ENCODE data around the gene ARMH2.

Gene ARMH2

DNA sequence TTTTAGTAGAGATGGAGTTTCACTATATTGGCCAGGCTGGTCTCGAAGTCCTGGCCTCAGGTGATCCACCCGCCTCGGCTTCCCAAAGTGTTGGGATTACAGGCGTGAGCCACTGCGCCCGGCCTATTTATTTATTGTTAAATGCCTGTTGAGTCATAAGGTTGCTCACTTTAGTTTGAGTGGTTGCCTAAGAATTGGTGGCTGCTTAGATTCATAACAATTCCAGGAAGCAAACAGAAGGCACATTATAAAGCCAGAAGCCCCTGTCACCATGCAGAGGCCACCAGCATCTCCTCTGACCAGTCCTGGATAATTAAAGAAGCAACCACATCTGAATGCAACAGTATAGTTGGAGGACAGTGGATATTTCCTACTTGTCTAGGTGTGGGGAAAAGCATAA is 24.0 kb upstream of the ARMH2 start:
- Histone ChIP-seq H3K4me1 (ENCODE audit: control insufficient read depth, insufficient read depth, low read length, poor library complexity, severe bottlenecking) (no peaks in the 10 kb centered on the region), H3K27ac (ENCODE audit: insufficient read depth, low read length, poor library complexity, severe bottlenecking) (peak overlapping the region; percentile 7), H3K27me3 (replicated peaks; ENCODE audit: control insufficient read depth, insufficient read depth, low read length, poor library complexity, severe bottlenecking) (no peaks in the 10 kb centered on the region), H3K36me3 (ENCODE audit: control insufficient read depth, insufficient read depth, low read length) (peaks cover 88% of the 10 kb centered on the region), H3K4me3 (ENCODE audit: insufficient read depth, low read depth, low read length, poor library complexity, severe bottlenecking) (no peak overlapping the region), H3K9me3 (ENCODE audit: control insufficient read depth, low read length) (no peaks in the 10 kb centered on the region)
- no peak for DNase-seq

DNA sequence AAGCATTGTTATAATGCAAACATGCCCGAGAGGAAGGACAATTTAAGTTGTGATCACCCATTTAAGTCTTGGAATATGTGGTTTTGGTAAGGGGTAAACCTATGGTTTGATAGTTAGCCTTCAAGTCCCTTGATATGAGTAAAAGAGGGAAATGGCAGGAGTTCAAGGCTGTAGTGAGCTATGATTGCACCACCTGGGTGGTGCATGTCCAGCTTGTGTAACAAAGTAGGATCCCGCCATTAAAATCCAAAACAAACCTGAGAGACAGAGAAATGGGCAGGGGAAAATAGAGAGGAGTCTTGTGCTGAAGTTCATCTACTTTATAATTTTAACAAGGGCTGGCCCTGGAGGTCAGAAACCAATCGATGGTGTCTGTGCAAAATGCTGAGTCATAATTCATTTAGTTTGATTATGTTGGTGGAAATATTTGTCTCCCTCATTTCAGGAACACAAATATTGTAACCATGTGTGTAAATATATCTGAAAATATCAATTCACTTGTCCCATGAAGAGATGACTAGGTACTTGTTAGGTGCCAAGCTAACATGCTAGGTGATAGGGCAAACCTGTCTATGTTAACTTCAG is 23.2 kb upstream of the ARMH2 start:
- Histone ChIP-seq H3K4me3 (ENCODE audit: insufficient read depth, low read depth, low read length, poor library complexity, severe bottlenecking) (no peak overlapping the region), H3K36me3 (ENCODE audit: control insufficient read depth, insufficient read depth, low read length) (peaks cover 83% of the 10 kb centered on the region), H3K27ac (ENCODE audit: insufficient read depth, low read length, poor library complexity, severe bottlenecking) (no peak overlapping the region), H3K9me3 (ENCODE audit: control insufficient read depth, low read length) (no peaks in the 10 kb centered on the region), H3K4me1 (ENCODE audit: control insufficient read depth, insufficient read depth, low read length, poor library complexity, severe bottlenecking) (no peaks in the 10 kb centered on the region), H3K27me3 (replicated peaks; ENCODE audit: control insufficient read depth, insufficient read depth, low read length, poor library complexity, severe bottlenecking) (no peaks in the 10 kb centered on the region)
- no peak for DNase-seq

DNA sequence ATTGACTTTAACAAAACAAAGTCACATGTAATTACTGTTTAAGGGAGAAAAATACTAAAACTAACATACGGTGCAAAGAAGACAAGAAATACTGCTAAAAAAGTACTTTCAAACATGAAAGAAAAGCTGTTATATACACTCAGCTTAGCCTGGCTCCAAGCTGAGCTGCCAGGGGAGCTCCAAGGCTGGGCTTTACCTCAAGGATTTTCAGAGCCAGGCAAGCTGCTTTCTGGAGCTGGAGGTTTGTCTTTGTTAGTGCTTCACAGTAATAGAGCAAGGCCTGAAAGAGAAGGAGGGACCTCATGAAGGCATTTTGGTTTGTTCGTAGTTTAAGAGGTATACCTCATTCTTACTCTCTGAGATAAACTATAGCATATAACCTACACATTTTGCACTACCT is 19.6 kb upstream of the ARMH2 start:
- H3K4me3 ChIP-seq (ENCODE audit: insufficient read depth, low read depth, low read length, poor library complexity, severe bottlenecking): no peak overlapping the region
- DNase-seq: no peak
- H3K27ac ChIP-seq (ENCODE audit: insufficient read depth, low read length, poor library complexity, severe bottlenecking): no peak overlapping the region
- no peaks in the 10 kb centered on the region for H3K4me1 ChIP-seq (ENCODE audit: control insufficient read depth, insufficient read depth, low read length, poor library complexity, severe bottlenecking)
- peaks cover 50% of the 10 kb centered on the region for H3K36me3 ChIP-seq (ENCODE audit: control insufficient read depth, insufficient read depth, low read length)
- no peaks in the 10 kb centered on the region for H3K27me3 ChIP-seq (replicated peaks; ENCODE audit: control insufficient read depth, insufficient read depth, low read length, poor library complexity, severe bottlenecking)
- no peaks in the 10 kb centered on the region for H3K9me3 ChIP-seq (ENCODE audit: control insufficient read depth, low read length)

- Histone ChIP-seq H3K36me3 (ENCODE audit: control insufficient read depth, insufficient read depth, low read length) (peaks cover 61% of the 10 kb centered on the region), H3K4me1 (ENCODE audit: control insufficient read depth, insufficient read depth, low read length, poor library complexity, severe bottlenecking) (no peaks in the 10 kb centered on the region), H3K27ac (ENCODE audit: insufficient read depth, low read length, poor library complexity, severe bottlenecking) (no peak overlapping the region)
Observed at GRCh38 chr6:24809728-24810127, 11.0 kb upstream of the ARMH2 start.

GRCh38 chr6:24807584-24807983 is 8.9 kb upstream of the ARMH2 start:
- Histone ChIP-seq H3K9me3 (ENCODE audit: control insufficient read depth, low read length) (no peaks in the 10 kb centered on the region), H3K36me3 (ENCODE audit: control insufficient read depth, insufficient read depth, low read length) (peaks cover 68% of the 10 kb centered on the region), H3K4me1 (ENCODE audit: control insufficient read depth, insufficient read depth, low read length, poor library complexity, severe bottlenecking) (no peaks in the 10 kb centered on the region), H3K27me3 (replicated peaks; ENCODE audit: control insufficient read depth, insufficient read depth, low read length, poor library complexity, severe bottlenecking) (no peaks in the 10 kb centered on the region), H3K4me3 (ENCODE audit: insufficient read depth, low read depth, low read length, poor library complexity, severe bottlenecking) (no peak overlapping the region), H3K27ac (ENCODE audit: insufficient read depth, low read length, poor library complexity, severe bottlenecking) (no peak overlapping the region)
- no peak for DNase-seq

More at GRCh38 chr6:24809728-24810127, 11.0 kb upstream of the ARMH2 start:
- Histone ChIP-seq H3K4me3 (ENCODE audit: insufficient read depth, low read depth, low read length, poor library complexity, severe bottlenecking) (no peak overlapping the region), H3K27me3 (replicated peaks; ENCODE audit: control insufficient read depth, insufficient read depth, low read length, poor library complexity, severe bottlenecking) (no peaks in the 10 kb centered on the region), H3K9me3 (ENCODE audit: control insufficient read depth, low read length) (no peaks in the 10 kb centered on the region)
- no peak for DNase-seq

DNA sequence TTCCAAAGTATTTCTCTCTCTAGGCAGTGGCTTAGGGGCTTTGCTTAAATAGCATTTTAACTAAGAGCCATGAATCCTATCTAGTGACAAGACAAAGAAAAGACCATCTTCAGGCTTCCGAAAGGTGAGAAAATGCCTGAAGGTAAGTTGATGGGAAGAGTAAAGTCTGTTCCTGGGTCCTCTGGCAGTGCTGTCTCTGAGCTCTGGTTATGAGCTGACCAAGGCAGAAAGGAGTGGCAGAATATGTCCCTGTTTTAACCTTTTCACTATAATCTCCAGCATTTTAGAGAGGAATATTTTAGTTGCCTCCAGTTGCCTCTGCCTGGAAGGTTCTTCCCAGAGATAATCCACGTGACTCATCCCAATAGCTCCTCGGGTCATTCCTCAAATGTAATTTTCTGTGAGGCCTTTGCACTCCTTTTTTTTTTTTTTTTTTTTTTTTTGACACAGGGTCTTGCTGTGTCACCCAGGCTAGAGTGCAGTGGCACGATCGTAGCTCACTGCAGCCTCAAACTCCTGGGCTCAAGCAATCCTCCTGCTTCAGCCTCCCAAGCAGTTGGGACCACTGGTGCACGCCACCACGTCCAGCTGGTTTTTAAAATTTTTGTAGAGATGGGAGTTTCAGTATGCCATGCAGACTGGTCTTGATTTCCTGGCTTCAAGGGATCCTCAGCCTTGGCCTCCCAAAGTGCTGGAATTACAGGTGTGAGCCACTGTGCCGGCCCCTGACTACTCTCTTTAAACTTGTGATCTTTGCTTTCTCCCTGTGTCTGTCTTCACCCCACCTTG is 3.7 kb upstream of the ARMH2 start:
- no peak overlapping the region for H3K4me3 ChIP-seq (ENCODE audit: insufficient read depth, low read depth, low read length, poor library complexity, severe bottlenecking)
- H3K4me1 ChIP-seq (ENCODE audit: control insufficient read depth, insufficient read depth, low read length, poor library complexity, severe bottlenecking): no peaks in the 10 kb centered on the region
- no peaks in the 10 kb centered on the region for H3K27me3 ChIP-seq (replicated peaks; ENCODE audit: control insufficient read depth, insufficient read depth, low read length, poor library complexity, severe bottlenecking)
- no peak overlapping the region for H3K27ac ChIP-seq (ENCODE audit: insufficient read depth, low read length, poor library complexity, severe bottlenecking)
- no peaks in the 10 kb centered on the region for H3K9me3 ChIP-seq (ENCODE audit: control insufficient read depth, low read length)
- H3K36me3 ChIP-seq (ENCODE audit: control insufficient read depth, insufficient read depth, low read length): peaks cover 41% of the 10 kb centered on the region
- no peak for DNase-seq

GRCh38 chr6:24799541-24799915 is 811 bp upstream of the ARMH2 start:
- no peaks in the 10 kb centered on the region for H3K4me1 ChIP-seq (ENCODE audit: control insufficient read depth, insufficient read depth, low read length, poor library complexity, severe bottlenecking)
- no peaks in the 10 kb centered on the region for H3K9me3 ChIP-seq (ENCODE audit: control insufficient read depth, low read length)
- no peak overlapping the region for H3K27ac ChIP-seq (ENCODE audit: insufficient read depth, low read length, poor library complexity, severe bottlenecking)
- DNase-seq: no peak
- no peaks in the 10 kb centered on the region for H3K27me3 ChIP-seq (replicated peaks; ENCODE audit: control insufficient read depth, insufficient read depth, low read length, poor library complexity, severe bottlenecking)
- H3K4me3 ChIP-seq (ENCODE audit: insufficient read depth, low read depth, low read length, poor library complexity, severe bottlenecking): no peak overlapping the region
- peaks cover 12% of the 10 kb centered on the region for H3K36me3 ChIP-seq (ENCODE audit: control insufficient read depth, insufficient read depth, low read length)

DNA sequence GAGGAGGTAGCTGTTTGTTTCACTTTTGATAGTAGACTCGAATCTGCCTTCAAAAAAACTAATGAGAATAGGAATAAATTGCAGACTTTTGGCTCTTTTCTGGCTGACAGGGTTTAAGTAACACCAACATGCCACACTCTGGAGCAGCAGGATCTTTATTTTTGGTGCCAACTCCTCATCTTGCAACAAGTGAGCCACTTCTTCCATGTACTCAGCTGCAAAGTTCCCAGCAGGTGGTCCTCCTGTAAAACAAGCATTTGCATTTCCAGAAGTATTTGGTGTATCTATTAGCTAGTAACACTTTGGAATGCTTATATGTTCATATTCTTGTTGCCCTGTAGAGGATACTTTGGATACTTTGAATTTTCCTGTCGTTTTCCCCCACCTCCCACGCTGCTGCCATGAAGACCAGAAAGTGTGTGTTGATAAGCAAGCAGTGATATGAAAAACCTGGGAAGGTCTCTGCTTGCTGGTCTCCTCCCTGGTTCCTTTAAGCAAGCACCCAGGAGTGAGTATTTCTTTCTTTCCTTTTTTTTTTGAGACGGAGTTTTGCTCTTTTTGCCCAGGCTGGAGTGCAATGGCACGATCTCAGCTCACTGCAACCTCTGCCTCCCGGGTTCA is 1.0 kb downstream of the ARMH2 start:
- Histone ChIP-seq H3K27ac (ENCODE audit: insufficient read depth, low read length, poor library complexity, severe bottlenecking) (no peak overlapping the region), H3K27me3 (replicated peaks; ENCODE audit: control insufficient read depth, insufficient read depth, low read length, poor library complexity, severe bottlenecking) (no peaks in the 10 kb centered on the region), H3K4me1 (ENCODE audit: control insufficient read depth, insufficient read depth, low read length, poor library complexity, severe bottlenecking) (no peaks in the 10 kb centered on the region), H3K9me3 (ENCODE audit: control insufficient read depth, low read length) (no peaks in the 10 kb centered on the region), H3K36me3 (ENCODE audit: control insufficient read depth, insufficient read depth, low read length) (peaks cover 6% of the 10 kb centered on the region), H3K4me3 (ENCODE audit: insufficient read depth, low read depth, low read length, poor library complexity, severe bottlenecking) (no peak overlapping the region)
- DNase-seq: no peak

- Histone ChIP-seq H3K27me3 (replicated peaks; ENCODE audit: control insufficient read depth, insufficient read depth, low read length, poor library complexity, severe bottlenecking) (no peaks in the 10 kb centered on the region), H3K4me1 (ENCODE audit: control insufficient read depth, insufficient read depth, low read length, poor library complexity, severe bottlenecking) (no peaks in the 10 kb centered on the region), H3K36me3 (ENCODE audit: control insufficient read depth, insufficient read depth, low read length) (no peaks in the 10 kb centered on the region), H3K9me3 (ENCODE audit: control insufficient read depth, low read length) (no peaks in the 10 kb centered on the region), H3K27ac (ENCODE audit: insufficient read depth, low read length, poor library complexity, severe bottlenecking) (no peak overlapping the region), H3K4me3 (ENCODE audit: insufficient read depth, low read depth, low read length, poor library complexity, severe bottlenecking) (no peak overlapping the region)
- no peak for DNase-seq
Observed at GRCh38 chr6:24796616-24797290, 2.0 kb downstream of the ARMH2 start.

DNA sequence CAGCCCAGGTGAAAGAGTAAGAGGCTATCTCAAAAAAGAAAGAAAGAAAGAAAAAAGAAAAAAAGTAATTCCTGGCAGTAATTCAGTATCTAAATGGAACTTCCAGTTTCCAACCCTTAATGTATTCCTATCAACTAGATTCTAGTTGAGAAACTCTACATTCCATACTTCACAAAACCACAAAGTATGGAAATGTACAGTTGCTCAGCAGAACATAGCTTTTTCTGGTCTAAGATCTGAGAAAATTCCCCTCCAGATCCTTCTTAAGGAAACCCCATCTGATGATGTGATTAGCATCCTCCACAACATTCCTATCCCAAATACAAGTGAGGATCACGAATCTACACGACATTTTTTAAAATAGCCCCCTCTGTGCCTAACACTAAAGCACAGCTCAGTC is 3.6 kb downstream of the ARMH2 start:
- H3K9me3 ChIP-seq (ENCODE audit: control insufficient read depth, low read length): no peaks in the 10 kb centered on the region
- H3K4me3 ChIP-seq (ENCODE audit: insufficient read depth, low read depth, low read length, poor library complexity, severe bottlenecking): no peak overlapping the region
- H3K4me1 ChIP-seq (ENCODE audit: control insufficient read depth, insufficient read depth, low read length, poor library complexity, severe bottlenecking): no peaks in the 10 kb centered on the region
- no peak overlapping the region for H3K27ac ChIP-seq (ENCODE audit: insufficient read depth, low read length, poor library complexity, severe bottlenecking)
- no peaks in the 10 kb centered on the region for H3K36me3 ChIP-seq (ENCODE audit: control insufficient read depth, insufficient read depth, low read length)
- DNase-seq: no peak
- no peaks in the 10 kb centered on the region for H3K27me3 ChIP-seq (replicated peaks; ENCODE audit: control insufficient read depth, insufficient read depth, low read length, poor library complexity, severe bottlenecking)

Data from effector memory CD4-positive, alpha-beta T cell (primary cell).